ENCODE data around the gene FIBIN.

DNA sequence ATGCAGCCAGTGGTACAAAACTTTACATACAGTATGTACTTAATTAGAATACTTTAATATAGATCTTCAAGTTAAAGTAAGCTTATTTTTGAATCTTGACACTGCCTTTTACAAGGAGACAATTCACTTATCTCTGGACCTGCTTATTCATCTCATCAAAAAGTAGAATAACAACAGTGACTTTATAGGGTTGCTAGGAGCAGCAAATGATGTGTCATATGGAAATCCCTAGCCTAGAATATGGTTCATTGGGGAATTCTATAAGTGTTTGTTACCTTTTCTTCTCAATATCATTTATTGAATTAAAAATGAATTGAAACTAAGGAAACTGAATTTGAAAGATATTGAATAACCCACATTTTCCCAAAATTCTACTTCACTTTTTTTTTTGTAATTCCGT is 45.0 kb upstream of the FIBIN start:
- no peak for TF ChIP-seq CTCF (IDR thresholded peaks at IDR 0.05; ENCODE audit: poor library complexity)
- TF ChIP-seq EZH2phosphoT487 (IDR thresholded peaks at IDR 0.05; ENCODE audit: low read depth, severe bottlenecking, unreplicated experiment), result no peak
- TF ChIP-seq EZH2 (IDR thresholded peaks at IDR 0.05; ENCODE audit: borderline replicate concordance), result no peak

Data from hepatocyte (in vitro differentiated cells).